Spleen (tissue), 11 donors: ENCODE data around the gene GABRB1. TPM values are rescaled to one million over a fixed set of nuclear protein-coding genes. Genes with fewer than 3 reads are reported as not detected.

ENCODE experiments used
- DNase-seq: peaks from one replicate; pipeline ENCODE4 v3.0.0-alpha.2; 2020
- H3K27ac ChIP-seq, 8 donors: fragments of 200-600 bp; sonication (generic) in 7 of 8; 1 replicate in 4 of 8; 2 replicates in 4 of 8; pipeline versions ENCODE4 v1.5.0 to v1.8.0; 2016 to 2021; ENCODE audit warnings: inconsistent platforms in 4 of 8, mild to moderate bottlenecking in 4 of 8, moderate library complexity in 1 of 8
- H3K27me3 ChIP-seq, 7 donors: fragments of 200-600 bp; sonication (generic) in 6 of 7; replicated peaks in 1 of 7; 1 replicate in 4 of 7; 2 replicates in 3 of 7; pipeline versions ENCODE4 v1.5.0 to v1.8.0; 2016 to 2021; ENCODE audit warnings: inconsistent platforms in 3 of 7, mild to moderate bottlenecking in 1 of 7
- H3K36me3 ChIP-seq, 6 donors: fragments of 200-600 bp; sonication (generic) in 5 of 6; 1 replicate in 4 of 6; 2 replicates in 2 of 6; pipeline versions ENCODE4 v1.5.0 to v1.8.0; 2016 to 2021; ENCODE audit warnings: inconsistent platforms in 2 of 6
- H3K4me1 ChIP-seq, 6 donors: fragments of 200-600 bp; sonication (generic) in 5 of 6; 1 replicate in 3 of 6; 2 replicates in 3 of 6; pipeline versions ENCODE4 v1.5.0 to v1.8.0; 2016 to 2021; ENCODE audit warnings: inconsistent platforms in 3 of 6
- H3K4me3 ChIP-seq, 8 donors: fragments of 200-600 bp; sonication (generic) in 7 of 8; 1 replicate in 4 of 8; 2 replicates in 4 of 8; pipeline versions ENCODE4 v1.5.0 to v1.8.0; 2016 to 2021; ENCODE audit warnings: inconsistent platforms in 4 of 8, mild to moderate bottlenecking in 4 of 8, moderate library complexity in 2 of 8
- H3K9me3 ChIP-seq, 8 donors: fragments of 200-600 bp; sonication (generic) in 7 of 8; 1 replicate in 4 of 8; 2 replicates in 4 of 8; pipeline versions ENCODE4 v1.5.0 to v1.8.0; 2016 to 2021; ENCODE audit warnings: inconsistent platforms in 4 of 8
- POLR2A ChIP-seq, 3 donors: fragments of 450-650 bp; IDR thresholded peaks; one replicate each; pipeline ENCODE4 v1.5.1; 2017; ENCODE audit warnings: antibody characterized with exemption in 3 of 3, mild to moderate bottlenecking in 1 of 3
- POLR2AphosphoS5 ChIP-seq, 3 donors: sonication (generic); formaldehyde crosslinking; IDR thresholded peaks; one replicate each; pipeline ENCODE4 v1.5.1; 2017; ENCODE audit warnings: antibody characterized with exemption in 3 of 3
- WGBS, 5 donors: extraction: QIAGEN DNeasy Blood & Tissue Kit in 3 of 5; methylation state at CpG; one replicate each; pipeline versions ENCODE4 v1.1.5 to v1.1.7; 2013 to 2018; 5-methylcytosine and 5-hydroxymethylcytosine counted together
- intact Hi-C: fragments of 100-400 bp; cut with DNase I; formaldehyde crosslinking; loops from one replicate; pipeline ENCODE4 v1.15.0; 2023; ENCODE audit warnings: low total_unique reads
- polyA plus RNA-seq, 3 donors: library from polyadenylated mRNA; stranded (reverse); fragments of 200-250 nt; gene quantifications; one replicate each; pipeline ENCODE4 v1.2.1, GENCODE V29; 2013
- total RNA-seq, 7 donors: library from RNA; depleted of rRNA in 3 of 7; stranded (reverse); fragments of >200 nt in 3 of 7; fragmentation: NEBNext Ultra II Directional in 4 of 7; extraction: Animal tissue kit (Norgen Biotek cat#: 25700) in 4 of 7; gene quantifications; one replicate each; pipeline versions ENCODE4 v1.1.0 to v1.2.1, GENCODE V29; 2016 to 2021
- TF ChIP-seq, protein P1 (sequence below), 11 experiments: fragments of 200-600 bp in 7 of 11; fragments of 450-650 bp in 4 of 11; sonication (generic) in 4 of 11; IDR thresholded peaks in 8 of 11; conservative IDR thresholded peaks in 3 of 11; 1 replicate in 7 of 11; 2 replicates in 4 of 11; pipeline versions ENCODE4 v1.4.0 to v1.8.0; 2016 to 2021; ENCODE audit warnings: antibody characterized with exemption in 11 of 11, inconsistent platforms in 4 of 11, mild to moderate bottlenecking in 1 of 11
- donor health status: healthy with polysubstance abuse.
- donor health status: DM: no; HTN: no; CAD: no; lungs with moderate emphysema.
- donor health status: DM: no; HTN: no; CAD: no.
- donor health status: Bipolar disorder and iron deficiency.
- donor health status: healthy.
- donor health status: DM: no; HTN: no; CAD: no.
- donor health status: DM: yes; HTN: yes; CAD: no.

Gene GABRB1
- total and polyA plus RNA-seq, 10 donors = not detected

DNA sequence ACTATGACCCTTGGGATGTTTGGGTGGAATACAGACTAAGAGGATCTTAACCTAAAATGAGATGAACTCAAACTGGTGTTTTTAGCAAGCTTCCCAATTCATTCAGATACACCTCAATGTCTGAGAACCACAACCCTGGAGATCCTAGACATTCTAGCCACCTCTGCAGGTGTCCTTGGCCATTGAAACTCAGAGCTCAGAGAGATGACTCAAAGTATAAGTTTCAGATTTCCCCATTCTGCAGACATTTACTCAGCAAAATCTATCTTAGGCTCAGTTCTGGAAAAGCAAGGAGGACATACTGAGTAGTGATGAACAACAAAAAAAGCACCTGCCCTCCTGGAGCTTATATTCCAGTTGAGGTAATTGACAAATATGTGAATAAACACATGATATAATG is 384.4 kb downstream of the GABRB1 start:
- Histone ChIP-seq H3K27ac (no peak overlapping the region), H3K4me1 (no peaks in the 10 kb centered on the region), H3K9me3 (no peaks in the 10 kb centered on the region), H3K36me3 (no peaks in the 10 kb centered on the region), H3K27me3 (no peaks in the 10 kb centered on the region), H3K4me3 (no peak overlapping the region)
- intact Hi-C loops = no loop called here
- TF ChIP-seq POLR2A (IDR thresholded peaks at IDR 0.05) (no peak), POLR2AphosphoS5 (IDR thresholded peaks at IDR 0.05) (no peak)
- TF ChIP-seq, protein P1, sequence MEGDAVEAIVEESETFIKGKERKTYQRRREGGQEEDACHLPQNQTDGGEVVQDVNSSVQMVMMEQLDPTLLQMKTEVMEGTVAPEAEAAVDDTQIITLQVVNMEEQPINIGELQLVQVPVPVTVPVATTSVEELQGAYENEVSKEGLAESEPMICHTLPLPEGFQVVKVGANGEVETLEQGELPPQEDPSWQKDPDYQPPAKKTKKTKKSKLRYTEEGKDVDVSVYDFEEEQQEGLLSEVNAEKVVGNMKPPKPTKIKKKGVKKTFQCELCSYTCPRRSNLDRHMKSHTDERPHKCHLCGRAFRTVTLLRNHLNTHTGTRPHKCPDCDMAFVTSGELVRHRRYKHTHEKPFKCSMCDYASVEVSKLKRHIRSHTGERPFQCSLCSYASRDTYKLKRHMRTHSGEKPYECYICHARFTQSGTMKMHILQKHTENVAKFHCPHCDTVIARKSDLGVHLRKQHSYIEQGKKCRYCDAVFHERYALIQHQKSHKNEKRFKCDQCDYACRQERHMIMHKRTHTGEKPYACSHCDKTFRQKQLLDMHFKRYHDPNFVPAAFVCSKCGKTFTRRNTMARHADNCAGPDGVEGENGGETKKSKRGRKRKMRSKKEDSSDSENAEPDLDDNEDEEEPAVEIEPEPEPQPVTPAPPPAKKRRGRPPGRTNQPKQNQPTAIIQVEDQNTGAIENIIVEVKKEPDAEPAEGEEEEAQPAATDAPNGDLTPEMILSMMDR (IDR thresholded peaks at IDR 0.05 in 8 of 11, conservative IDR thresholded peaks at IDR 0.05 in 3 of 11) = no peak
- no peak for DNase-seq

DNA sequence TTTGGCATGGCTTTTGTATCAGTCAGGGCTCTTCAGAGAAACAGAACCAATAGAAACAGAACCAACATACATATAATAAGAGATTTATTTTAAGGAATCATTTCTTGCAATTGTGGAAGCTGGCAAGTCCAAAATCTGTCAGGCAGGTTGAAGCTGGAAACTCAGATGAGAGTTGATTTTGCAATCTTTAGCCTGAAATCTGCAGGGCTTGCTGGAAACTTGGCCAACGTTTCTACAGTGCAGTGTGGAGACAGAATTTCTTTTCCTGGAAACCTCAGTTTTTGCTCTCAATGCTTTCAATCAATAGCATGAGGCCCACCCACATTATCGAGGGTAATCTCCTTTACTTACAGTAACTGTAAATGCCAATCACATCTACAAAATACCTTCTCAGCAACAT is 386.8 kb downstream of the GABRB1 start:
- TF ChIP-seq POLR2AphosphoS5 (IDR thresholded peaks at IDR 0.05) (no peak), POLR2A (IDR thresholded peaks at IDR 0.05) (no peak)
- TF ChIP-seq, protein P1 (IDR thresholded peaks at IDR 0.05 in 8 of 11, conservative IDR thresholded peaks at IDR 0.05 in 3 of 11) = no peak
- H3K27me3 ChIP-seq = no peaks in the 10 kb centered on the region
- intact Hi-C loops = no loop called here
- no peaks in the 10 kb centered on the region for H3K4me1 ChIP-seq
- DNase-seq = no peak
- no peaks in the 10 kb centered on the region for H3K9me3 ChIP-seq
- H3K36me3 ChIP-seq = no peaks in the 10 kb centered on the region
- no peak overlapping the region for H3K4me3 ChIP-seq
- no peak overlapping the region for H3K27ac ChIP-seq
- 50 to 72% (median 64%) methylated on average over 2 of the region's 2 CpGs for WGBS, 5 donors

DNA sequence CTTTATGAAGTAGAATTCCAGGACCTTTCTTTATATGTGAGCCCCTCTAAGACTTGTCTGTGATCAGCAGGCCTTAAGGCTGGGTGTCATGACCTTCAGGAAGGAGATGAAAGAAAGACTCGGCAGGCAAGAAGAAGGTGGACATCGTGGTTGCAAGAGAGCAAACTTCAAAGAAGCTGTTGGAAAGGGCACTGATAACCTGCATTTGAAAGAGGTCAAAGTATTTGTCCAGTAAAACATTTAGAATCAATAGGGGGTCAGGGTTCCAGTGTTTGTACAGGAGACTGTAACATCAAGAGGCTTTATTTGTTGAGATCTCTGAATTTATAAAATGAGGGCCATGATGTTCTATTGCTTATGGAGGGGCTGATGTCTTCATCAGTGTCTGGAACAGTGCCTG is 387.9 kb downstream of the GABRB1 start:
- no peak overlapping the region for H3K27ac ChIP-seq
- 60 to 82% (median 67%) methylated on average over 2 of the region's 2 CpGs for WGBS, 5 donors

DNA sequence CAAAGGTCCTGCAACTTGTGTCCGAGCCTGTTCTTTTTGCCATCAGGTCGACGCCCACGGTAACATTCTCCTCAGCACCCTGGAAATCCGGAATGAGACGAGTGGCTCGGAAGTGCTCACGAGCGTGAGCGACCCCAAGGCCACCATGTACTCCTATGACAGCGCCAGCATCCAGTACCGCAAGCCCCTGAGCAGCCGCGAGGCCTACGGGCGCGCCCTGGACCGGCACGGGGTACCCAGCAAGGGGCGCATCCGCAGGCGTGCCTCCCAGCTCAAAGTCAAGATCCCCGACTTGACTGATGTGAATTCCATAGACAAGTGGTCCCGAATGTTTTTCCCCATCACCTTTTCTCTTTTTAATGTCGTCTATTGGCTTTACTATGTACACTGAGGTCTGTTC is 394.3 kb downstream of the GABRB1 start:
- 92 to 96% (median 94%) methylated on average over 25 of the region's 25 CpGs for WGBS, 5 donors
- Histone ChIP-seq H3K27ac (no peak overlapping the region), H3K4me1 (no peaks in the 10 kb centered on the region), H3K4me3 (no peak overlapping the region), H3K9me3 (no peaks in the 10 kb centered on the region), H3K36me3 (no peaks in the 10 kb centered on the region), H3K27me3 (no peaks in the 10 kb centered on the region)
- DNase-seq = no peak
- intact Hi-C loops = no loop called here
- TF ChIP-seq POLR2A (IDR thresholded peaks at IDR 0.05) (no peak), POLR2AphosphoS5 (IDR thresholded peaks at IDR 0.05) (no peak)
- TF ChIP-seq, protein P1 (IDR thresholded peaks at IDR 0.05 in 8 of 11, conservative IDR thresholded peaks at IDR 0.05 in 3 of 11) = no peak

More for the DNA sequence above, 387.9 kb downstream of the GABRB1 start:
- Histone ChIP-seq H3K36me3 (no peaks in the 10 kb centered on the region), H3K4me1 (no peaks in the 10 kb centered on the region), H3K27me3 (no peaks in the 10 kb centered on the region), H3K4me3 (no peak overlapping the region), H3K9me3 (no peaks in the 10 kb centered on the region)
- TF ChIP-seq POLR2AphosphoS5 (IDR thresholded peaks at IDR 0.05) (no peak), POLR2A (IDR thresholded peaks at IDR 0.05) (no peak)
- TF ChIP-seq, protein P1 (IDR thresholded peaks at IDR 0.05 in 8 of 11, conservative IDR thresholded peaks at IDR 0.05 in 3 of 11) = no peak
- DNase-seq = no peak
- intact Hi-C loops = no loop called here
